MCF 10A (cell line): ENCODE data around the gene AURKAIP1. TPM values are rescaled to one million over a fixed set of nuclear protein-coding genes. Genes with fewer than 3 reads are reported as not detected.

Experiments used
- BruUV-seq: library from RNA; stranded (reverse); fragments of 400-500 nt; replicated peaks from 2 replicates; lab custom pipeline; 2021; lab: Mats Ljungman, UMichigan
- CTCF ChIA-PET: fragments of 300-600 bp; sonication (Branson Sonifier 250); formaldehyde crosslinking; extraction: SDS; loops from one replicate; lab custom pipeline; 2021; ENCODE audit warnings: antibody characterized with exemption, inconsistent platforms; lab: Yijun Ruan, JAX
- POLR2A ChIA-PET: fragments of 300-600, 350-650 bp; sonication (Branson Sonifier 250); formaldehyde crosslinking; extraction: SDS; loops from one replicate; lab custom pipeline; 2020; ENCODE audit warnings: antibody characterized with exemption, inconsistent platforms; lab: Yijun Ruan, JAX
- DNase-seq: peaks from one replicate; pipeline ENCODE4 v3.0.0-alpha.2; 2018; ENCODE audit not compliant: unreplicated experiment
- H3K27ac Mint-ChIP-seq: one replicate; pipeline ENCODE4 v1.8.0; 2022; ENCODE audit warnings: mild to moderate bottlenecking, low read depth, mixed read lengths; ENCODE audit not compliant: unreplicated experiment
- H3K27me3 Mint-ChIP-seq: one replicate; pipeline ENCODE4 v1.8.0; 2022; ENCODE audit warnings: mixed read lengths; ENCODE audit not compliant: insufficient read depth, unreplicated experiment
- H3K36me3 Mint-ChIP-seq: one replicate; pipeline ENCODE4 v1.8.0; 2022; ENCODE audit warnings: mild to moderate bottlenecking, moderate library complexity, mixed read lengths; ENCODE audit not compliant: insufficient read depth, unreplicated experiment
- H3K4me1 Mint-ChIP-seq: one replicate; pipeline ENCODE4 v1.8.0; 2022; ENCODE audit warnings: mixed read lengths; ENCODE audit not compliant: insufficient read depth, unreplicated experiment
- H3K4me3 Mint-ChIP-seq: one replicate; pipeline ENCODE4 v1.8.0; 2022; ENCODE audit warnings: mild to moderate bottlenecking, moderate library complexity, mixed read lengths; ENCODE audit not compliant: unreplicated experiment
- H3K9me3 Mint-ChIP-seq: one replicate; pipeline ENCODE4 v1.8.0; 2022; ENCODE audit warnings: mixed read lengths; ENCODE audit not compliant: unreplicated experiment
- intact Hi-C: fragments of 100-400 bp; cut with micrococcal nuclease; formaldehyde crosslinking; loops from 2 replicates; pipeline ENCODE4 v1.14.1; 2022
- total RNA-seq: library from RNA; stranded (reverse); gene quantifications from 2 replicates; pipeline ENCODE4 v1.2.3, GENCODE V29; 2022
- TF ChIP-seq, protein P1 (sequence below): fragments of 200-600 bp; IDR thresholded peaks from one replicate; pipeline ENCODE4 v1.8.0; 2022; ENCODE audit warnings: antibody characterized with exemption, mild to moderate bottlenecking; ENCODE audit not compliant: unreplicated experiment

Gene AURKAIP1
- total RNA-seq, 1 experiment from 2014 or later = 148 TPM

DNA sequence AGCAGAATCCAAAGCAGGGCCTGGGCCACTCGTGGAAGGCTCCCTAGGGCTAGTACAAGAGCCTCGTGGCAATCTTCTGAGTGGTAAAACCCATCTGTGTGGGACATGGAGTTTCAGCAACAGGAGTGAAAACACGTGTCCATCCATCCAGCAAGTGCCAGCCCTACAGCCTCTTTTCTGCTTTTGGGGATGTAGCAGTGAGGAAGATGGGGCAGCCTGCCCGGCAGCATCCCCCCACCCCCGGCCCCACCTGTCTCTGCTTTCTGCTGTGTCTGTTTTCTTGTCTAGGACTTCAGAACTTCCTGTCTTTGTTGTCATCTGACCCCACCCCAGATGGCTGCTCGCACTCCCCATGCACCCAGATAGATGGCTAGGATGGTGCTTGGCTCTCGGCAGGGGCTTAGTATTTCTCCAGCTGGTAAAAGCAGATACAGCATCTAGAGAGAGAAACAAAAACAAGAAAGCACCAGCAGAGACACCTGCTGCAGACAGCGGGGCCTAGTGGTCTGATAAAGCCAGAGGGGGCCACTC is 48.9 kb downstream of the AURKAIP1 start:
- no peak for DNase-seq
- TF ChIP-seq, protein P1, sequence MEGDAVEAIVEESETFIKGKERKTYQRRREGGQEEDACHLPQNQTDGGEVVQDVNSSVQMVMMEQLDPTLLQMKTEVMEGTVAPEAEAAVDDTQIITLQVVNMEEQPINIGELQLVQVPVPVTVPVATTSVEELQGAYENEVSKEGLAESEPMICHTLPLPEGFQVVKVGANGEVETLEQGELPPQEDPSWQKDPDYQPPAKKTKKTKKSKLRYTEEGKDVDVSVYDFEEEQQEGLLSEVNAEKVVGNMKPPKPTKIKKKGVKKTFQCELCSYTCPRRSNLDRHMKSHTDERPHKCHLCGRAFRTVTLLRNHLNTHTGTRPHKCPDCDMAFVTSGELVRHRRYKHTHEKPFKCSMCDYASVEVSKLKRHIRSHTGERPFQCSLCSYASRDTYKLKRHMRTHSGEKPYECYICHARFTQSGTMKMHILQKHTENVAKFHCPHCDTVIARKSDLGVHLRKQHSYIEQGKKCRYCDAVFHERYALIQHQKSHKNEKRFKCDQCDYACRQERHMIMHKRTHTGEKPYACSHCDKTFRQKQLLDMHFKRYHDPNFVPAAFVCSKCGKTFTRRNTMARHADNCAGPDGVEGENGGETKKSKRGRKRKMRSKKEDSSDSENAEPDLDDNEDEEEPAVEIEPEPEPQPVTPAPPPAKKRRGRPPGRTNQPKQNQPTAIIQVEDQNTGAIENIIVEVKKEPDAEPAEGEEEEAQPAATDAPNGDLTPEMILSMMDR = no peak
- POLR2A ChIA-PET = interaction anchor here (0.5 to 2.3 kb wide), 9 partner anchors 8 to 257 kb away, joined by 3 to 21 read pairs (median 3); partner anchors contain the start of gene AURKAIP1
- H3K9me3 Mint-ChIP-seq = no peaks in the 10 kb centered on the region
- H3K36me3 Mint-ChIP-seq = peaks cover 23% of the 10 kb centered on the region
- CTCF ChIA-PET = interaction anchor here (0.9 kb wide), 1 partner anchor 262 kb away, joined by 6 read pairs; no protein-coding TSS in a partner anchor
- no TSS peak for BruUV-seq
- no peaks in the 10 kb centered on the region for H3K27me3 Mint-ChIP-seq
- H3K4me1 Mint-ChIP-seq = peaks cover 20% of the 10 kb centered on the region
- intact Hi-C loops = no loop called here
- peak overlapping the region; percentile 70 for H3K4me3 Mint-ChIP-seq
- no peak overlapping the region for H3K27ac Mint-ChIP-seq

DNA sequence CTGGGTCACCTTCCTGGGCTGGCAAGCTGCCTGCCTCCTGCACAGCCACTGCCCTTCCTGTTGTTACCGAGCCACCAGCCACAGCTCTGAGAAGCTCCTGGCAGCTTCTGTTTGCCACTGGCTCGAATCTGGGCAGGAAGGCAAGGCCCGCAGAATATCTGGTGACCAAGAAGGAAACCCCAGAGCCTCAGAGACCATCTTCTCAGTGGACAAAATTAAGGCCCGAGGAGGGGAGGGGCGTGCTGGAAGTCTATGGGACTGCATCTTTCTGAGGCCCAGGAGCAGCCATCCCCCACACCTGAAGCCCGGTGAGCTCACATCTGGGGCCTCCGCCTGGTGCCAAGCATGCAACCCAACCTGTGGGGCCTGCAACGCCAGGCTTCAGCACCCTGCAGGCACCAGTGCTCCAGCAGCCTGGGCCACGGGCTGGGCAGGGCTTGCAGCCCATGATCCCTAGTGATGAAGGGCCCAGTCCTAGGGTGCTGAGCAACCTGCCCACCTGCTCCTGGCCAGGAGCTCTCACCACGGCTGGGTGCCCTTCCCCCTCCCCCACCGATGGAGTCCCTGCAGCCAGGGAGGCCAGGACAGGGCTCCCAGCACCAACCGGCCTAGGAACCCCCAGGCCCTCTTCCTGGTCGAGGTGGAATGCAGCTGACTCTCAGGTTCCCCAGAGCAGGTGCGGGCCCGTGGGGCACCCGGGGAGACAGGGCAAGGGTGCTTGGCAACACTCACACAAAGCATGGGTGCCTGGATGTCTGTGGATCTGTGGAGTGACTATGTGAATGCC is 49.5 kb downstream of the AURKAIP1 start:
- CTCF ChIA-PET = interaction anchor here (0.6 to 1.0 kb wide), 6 partner anchors 9 to 262 kb away, joined by 3 to 6 read pairs (median 4); partner anchors contain the start of gene AURKAIP1
- intact Hi-C loops = no loop called here
- peaks cover 23% of the 10 kb centered on the region for H3K36me3 Mint-ChIP-seq
- H3K4me1 Mint-ChIP-seq = peaks cover 20% of the 10 kb centered on the region
- no peaks in the 10 kb centered on the region for H3K9me3 Mint-ChIP-seq
- peak overlapping the region; percentile 70 for H3K4me3 Mint-ChIP-seq
- no peak for DNase-seq
- POLR2A ChIA-PET = interaction anchor here (0.5 to 2.3 kb wide), 11 partner anchors 8 to 367 kb away, joined by 3 to 21 read pairs (median 4); partner anchors contain the start of genes AURKAIP1, CCNL2 and NOC2L
- TF ChIP-seq, protein P1 = no peak
- BruUV-seq = no TSS peak
- H3K27me3 Mint-ChIP-seq = no peaks in the 10 kb centered on the region
- peak overlapping the region; percentile 85 for H3K27ac Mint-ChIP-seq

DNA sequence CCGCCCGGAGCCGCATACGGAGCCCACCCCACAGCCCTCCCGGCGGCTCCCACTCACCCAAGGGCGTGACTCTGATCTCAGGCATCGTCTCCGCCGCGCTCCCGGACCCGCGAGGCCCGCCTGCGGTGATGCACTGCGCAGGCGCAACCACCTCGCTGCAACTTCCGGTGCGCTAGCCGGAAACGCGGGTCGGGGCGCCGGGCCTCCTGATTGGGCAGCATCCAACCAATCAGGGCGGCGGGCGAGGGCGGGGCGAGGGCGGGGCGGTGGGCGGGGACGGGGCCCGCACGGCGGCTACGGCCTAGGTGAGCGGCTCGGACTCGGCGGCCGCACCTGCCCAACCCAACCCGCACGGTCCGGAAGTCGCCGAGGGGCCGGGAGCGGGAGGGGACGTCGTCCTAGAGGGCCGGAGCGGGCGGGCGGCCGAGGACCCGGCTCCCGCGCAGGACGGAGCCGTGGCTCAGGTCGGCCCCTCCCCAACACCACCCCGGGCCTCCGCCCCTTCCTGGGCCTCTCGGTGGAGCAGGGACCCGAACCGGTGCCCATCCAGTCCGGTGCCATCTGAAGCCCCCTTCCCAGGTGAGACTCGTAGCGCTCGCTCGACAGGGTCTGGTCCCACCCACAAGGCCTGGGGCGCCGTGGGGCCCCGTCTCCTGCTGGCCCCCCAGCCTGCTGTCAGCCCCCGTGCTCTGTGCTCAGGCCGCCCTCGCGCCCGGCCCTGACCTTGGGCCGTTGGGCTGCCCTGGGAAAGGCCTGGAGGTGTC is 50.3 kb downstream of the AURKAIP1 start, which contains the start of the genes CPTP and INTS11:
CPTP (plus strand) TSS at position 279 of the 764 bp plus-strand sequence. CDS start 2,109 bp downstream, outside the sequence.
INTS11 (minus strand) TSS at position 137 of the 764 bp plus-strand sequence; CDS start at position 85, 52 bp downstream.
- peak; percentile 90 for DNase-seq
- ChIA-PET POLR2A (interaction anchor here (0.7 to 2.3 kb wide), 9 partner anchors 8 to 366 kb away, joined by 3 to 21 read pairs (median 4); partner anchors contain the start of genes AURKAIP1, CCNL2 and NOC2L), CTCF (interaction anchor here (0.6 to 1.0 kb wide), 5 partner anchors 21 to 261 kb away, joined by 3 to 6 read pairs (median 3); partner anchors contain the start of gene AURKAIP1)
- H3K36me3 Mint-ChIP-seq = peaks cover 17% of the 10 kb centered on the region
- no peaks in the 10 kb centered on the region for H3K27me3 Mint-ChIP-seq
- peak within 1 kb of the TSS; percentile 70 for H3K4me3 Mint-ChIP-seq
- peak within 1 kb of the TSS; percentile 85 for H3K27ac Mint-ChIP-seq
- intact Hi-C loops = no loop called here
- TF ChIP-seq, protein P1 = no peak
- no peaks in the 10 kb centered on the region for H3K9me3 Mint-ChIP-seq
- H3K4me1 Mint-ChIP-seq = peaks cover 20% of the 10 kb centered on the region
- TSS peak; percentile 43 for BruUV-seq
